Breast epithelium (tissue), 4 donors: ENCODE data around the gene FAIM2. TPM values are rescaled to one million over a fixed set of nuclear protein-coding genes. Genes with fewer than 3 reads are reported as not detected.

Experiments used
- DNase-seq, 2 donors: peaks; one replicate each; pipeline ENCODE4 v3.0.0-alpha.2; 2019; ENCODE audit warnings: low spot score in 2 of 2
- H3K27ac ChIP-seq, 2 donors: fragments of 200-600 bp; sonication (generic) in 1 of 2; one replicate each; pipeline ENCODE4 v1.5.1; 2016 to 2019; ENCODE audit warnings: mild to moderate bottlenecking in 1 of 2
- H3K27me3 ChIP-seq, 2 donors: fragments of 200-600 bp; sonication (generic) in 1 of 2; one replicate each; pipeline versions ENCODE4 v1.5.1 to v1.6.0; 2017 to 2019; ENCODE audit warnings: control low read depth in 1 of 2, mild to moderate bottlenecking in 1 of 2
- H3K36me3 ChIP-seq: fragments of 200-600 bp; one replicate; pipeline ENCODE4 v1.5.1; 2019
- H3K4me1 ChIP-seq, 2 donors: fragments of 200-600 bp; sonication (generic); one replicate each; pipeline ENCODE4 v1.5.1; 2016 to 2019; ENCODE audit warnings: control low read depth in 1 of 2
- H3K4me3 ChIP-seq, 3 donors: fragments of 200-600 bp; sonication (generic); 1 replicate in 2 of 3; 2 replicates in 1 of 3; pipeline ENCODE4 v1.5.1; 2016 to 2019; ENCODE audit warnings: mild to moderate bottlenecking in 3 of 3, moderate library complexity in 2 of 3
- H3K9me3 ChIP-seq, 2 donors: fragments of 200-600 bp; sonication (generic) in 1 of 2; one replicate each; pipeline ENCODE4 v1.5.1; 2016 to 2019; ENCODE audit warnings: control low read depth in 1 of 2
- CTCF ChIP-seq, 3 donors: fragments of 450-650 bp; IDR thresholded peaks; one replicate each; pipeline ENCODE4 v1.5.1; 2016 to 2017; ENCODE audit warnings: antibody characterized with exemption in 3 of 3, mild to moderate bottlenecking in 3 of 3, moderate library complexity in 3 of 3
- POLR2A ChIP-seq: fragments of 450-650 bp; IDR thresholded peaks from one replicate; pipeline ENCODE4 v1.6.1; 2016; ENCODE audit warnings: antibody characterized with exemption, mild to moderate bottlenecking, moderate library complexity
- POLR2AphosphoS5 ChIP-seq, 3 donors: sonication (generic); formaldehyde crosslinking; IDR thresholded peaks; one replicate each; pipeline ENCODE4 v1.6.1; 2017; ENCODE audit warnings: antibody characterized with exemption in 3 of 3
- intact Hi-C: fragments of 100-400 bp; cut with DNase I; formaldehyde crosslinking; loops from one replicate; pipeline ENCODE4 v1.15.1; 2023; ENCODE audit warnings: low total_unique reads
- total RNA-seq, 3 donors: library from RNA; depleted of rRNA; stranded (reverse); fragments of >200 nt; gene quantifications; one replicate each; pipeline ENCODE4 v1.1.0, GENCODE V29; 2016

The FAIM2 gene
- total RNA-seq, 3 donors from 2014 or later, result 0.64 to 1.9 (median 1.3) TPM

DNA sequence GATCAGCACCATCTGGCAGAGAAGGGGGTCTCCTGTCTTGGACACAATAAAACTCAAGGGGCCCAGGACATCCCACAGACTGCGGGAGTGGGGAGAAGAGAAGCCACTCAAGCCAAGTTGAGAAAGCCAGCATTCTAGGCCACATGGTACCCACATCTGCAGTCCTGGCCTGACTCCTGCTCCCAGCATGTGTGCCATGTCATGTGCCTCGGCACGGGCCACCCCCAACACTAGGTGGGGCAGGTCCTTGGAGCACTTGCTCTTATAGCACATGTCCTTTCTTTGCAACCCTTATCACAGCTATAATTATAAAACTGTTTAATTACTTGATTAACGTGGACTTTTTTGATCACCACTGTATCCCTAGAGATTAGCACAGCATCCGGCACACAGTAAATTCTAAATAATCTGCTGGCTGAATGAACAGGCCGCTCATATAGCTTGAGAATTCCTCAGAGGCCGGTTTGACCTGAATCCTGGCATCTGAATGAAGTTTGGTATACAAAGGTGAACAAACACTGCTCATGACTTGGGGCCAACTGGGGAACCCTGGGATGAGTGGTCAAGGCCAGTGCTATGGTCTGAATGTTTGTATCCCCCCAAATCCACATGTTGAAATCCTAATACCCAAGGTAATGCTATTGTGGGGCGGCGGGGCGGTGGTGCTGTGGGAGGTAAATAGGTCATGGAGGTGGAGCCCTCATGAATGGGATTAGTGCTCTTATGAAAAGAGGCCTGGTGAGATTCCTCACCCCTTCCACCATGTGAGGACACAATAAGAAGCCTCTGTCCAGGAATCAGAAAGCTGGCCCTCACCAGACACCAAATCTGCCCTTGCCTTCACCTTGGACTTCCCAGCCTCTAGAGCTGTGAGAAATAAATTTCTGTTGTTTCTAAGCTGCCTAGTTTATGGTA, 82.1 kb downstream of the FAIM2 start:
- Histone ChIP-seq H3K27ac (no peak overlapping the region), H3K36me3 (no peaks in the 10 kb centered on the region), H3K4me1 (peaks cover 4 to 13% of the 10 kb centered on the region in 2 donors), H3K4me3 (no peak overlapping the region), H3K27me3 (no peaks in the 10 kb centered on the region), H3K9me3 (no peaks in the 10 kb centered on the region)
- TF ChIP-seq POLR2A (no peak), POLR2AphosphoS5 (IDR thresholded peaks at IDR 0.05) (no peak), CTCF (IDR thresholded peaks at IDR 0.05) (no peak)
- DNase-seq, result no peak
- intact Hi-C loops, result no loop called here

DNA sequence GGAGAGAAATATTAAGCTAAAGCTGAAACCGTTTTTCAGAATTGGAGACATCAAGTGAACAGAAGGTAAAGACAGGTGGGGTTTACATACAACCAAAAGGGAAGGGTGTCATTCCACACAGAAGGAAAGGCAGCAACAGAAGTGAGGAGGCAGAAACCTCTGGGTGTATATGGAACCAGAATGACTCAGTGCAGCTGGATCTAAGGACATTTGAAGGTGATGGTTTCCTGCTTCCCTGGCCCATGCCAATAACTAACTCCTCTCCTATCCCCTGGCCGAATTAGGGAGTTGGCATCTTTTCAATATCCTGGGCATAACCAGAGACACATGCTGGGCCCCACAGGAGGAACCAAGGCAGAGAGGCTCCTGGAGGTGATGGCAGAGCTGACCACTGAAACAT, 83.9 kb downstream of the FAIM2 start:
- H3K27ac ChIP-seq, result no peak overlapping the region
- no peaks in the 10 kb centered on the region for H3K9me3 ChIP-seq
- no peak for DNase-seq
- no peaks in the 10 kb centered on the region for H3K27me3 ChIP-seq
- H3K36me3 ChIP-seq, result no peaks in the 10 kb centered on the region
- TF ChIP-seq CTCF (IDR thresholded peaks at IDR 0.05) (no peak), POLR2A (no peak), POLR2AphosphoS5 (IDR thresholded peaks at IDR 0.05) (no peak)
- no peak overlapping the region for H3K4me3 ChIP-seq
- intact Hi-C loops, result no loop called here
- peaks cover 0 to 3% of the 10 kb centered on the region in 2 donors for H3K4me1 ChIP-seq

DNA sequence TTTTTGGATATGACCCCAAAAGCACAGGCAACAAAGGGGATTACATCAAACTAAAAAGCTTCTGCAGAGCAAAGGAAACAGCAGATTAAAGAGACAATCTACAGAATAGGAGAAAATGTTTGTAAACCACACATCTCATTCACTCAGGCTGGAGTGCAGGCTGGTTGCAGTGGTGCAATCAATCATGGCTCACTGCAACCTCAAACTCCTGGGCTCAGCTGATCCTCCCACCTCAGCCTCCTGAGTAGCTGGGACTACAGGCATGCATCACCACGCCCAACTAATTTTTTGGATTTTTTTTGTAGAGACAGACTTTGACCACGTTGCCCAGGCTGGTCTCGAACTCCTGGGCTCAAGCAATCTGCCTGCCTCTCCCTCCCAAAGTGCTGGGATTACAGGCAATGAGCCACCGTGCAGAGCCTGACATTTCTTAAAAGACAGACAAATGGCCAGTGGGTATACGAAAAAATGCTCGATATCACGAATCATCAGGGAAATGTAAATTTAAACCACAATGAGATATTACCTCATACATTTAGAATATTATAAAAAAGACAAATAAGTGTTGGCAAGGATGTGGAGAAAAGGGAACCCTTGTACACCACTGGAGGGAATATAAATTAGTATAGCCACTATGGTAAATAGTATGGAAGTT, 85.3 kb downstream of the FAIM2 start:
- Histone ChIP-seq H3K27me3 (no peaks in the 10 kb centered on the region), H3K27ac (no peak overlapping the region), H3K4me1 (no peaks in the 10 kb centered on the region), H3K9me3 (no peaks in the 10 kb centered on the region), H3K36me3 (no peaks in the 10 kb centered on the region), H3K4me3 (no peak overlapping the region)
- DNase-seq, result no peak
- TF ChIP-seq POLR2A (no peak), CTCF (IDR thresholded peaks at IDR 0.05) (no peak), POLR2AphosphoS5 (IDR thresholded peaks at IDR 0.05) (no peak)
- intact Hi-C loops, result no loop called here

Other genes starting within 250 kb of the FAIM2 start
- gene FMNL3, start 196.5 kb downstream of the FAIM2 start, total RNA-seq, result 10 to 100 TPM in 2 of 3 donors, 1 to 10 TPM in 1; 9.8 to 13.8 (median 13.3) TPM
- 100 to 1,000 TPM; 364 to 620 (median 409) TPM for gene TMBIM6, start 162.3 kb downstream of the FAIM2 start, total RNA-seq
- gene NCKAP5L, start 75.5 kb downstream of the FAIM2 start, total RNA-seq, result 10 to 100 TPM; 11.4 to 15.8 (median 12.1) TPM
- 1 to 10 TPM; 2.2 to 6.0 (median 3.9) TPM for gene BCDIN3D, start 60.8 kb downstream of the FAIM2 start, total RNA-seq
- gene AQP2, start 46.8 kb upstream of the FAIM2 start, total RNA-seq, result not detected
- 1 to 10 TPM in 2 of 3 donors, not detected in 1; 3.1 to 4.6 TPM for gene AQP5, start 58.0 kb upstream of the FAIM2 start, total RNA-seq
- gene AQP6, start 69.0 kb upstream of the FAIM2 start, total RNA-seq, result under 1 TPM in 1 of 3 donors, not detected in 2; 0.16 TPM
- 10 to 100 TPM in 2 of 3 donors, 1 to 10 TPM in 1; 7.5 to 33.9 (median 11.1) TPM for gene RACGAP1, start 121.6 kb upstream of the FAIM2 start, total RNA-seq
- gene ASIC1, start 153.7 kb upstream of the FAIM2 start, total RNA-seq, result under 1 TPM; 0.80 to 0.98 (median 0.88) TPM
- gene SMARCD1, start 181.4 kb upstream of the FAIM2 start, total RNA-seq, result 10 to 100 TPM; 50.6 to 56.7 (median 51.5) TPM
- gene GPD1, start 200.1 kb upstream of the FAIM2 start, total RNA-seq, result 1,000 to 10,000 TPM in 1 of 3 donors, 100 to 1,000 TPM in 2; 235 to 4,731 (median 280) TPM
- 100 to 1,000 TPM in 1 of 3 donors, 10 to 100 TPM in 2; 66.7 to 139 (median 95.4) TPM for gene COX14, start 208.3 kb upstream of the FAIM2 start, total RNA-seq